HepG2 (cell line): ENCODE measurements around the gene MGA. TPM values are rescaled to one million over a fixed set of nuclear protein-coding genes. Genes with fewer than 3 reads are reported as not detected.

Source experiments
- ATAC-seq: fragments of 200-7000 bp; cut with Tn5 transposase; 3 replicates; pipeline ENCODE4 v1.9.1; 2020; ENCODE audit warnings: mild to moderate bottlenecking, moderate library complexity
- BruUV-seq: library from RNA; stranded (reverse); fragments of 400-500 nt; replicated peaks from 2 replicates; lab custom pipeline; 2021; lab: Mats Ljungman, UMichigan
- CTCF ChIA-PET: fragments of 300-600 bp; formaldehyde crosslinking; extraction: SDS; loops from one replicate; lab custom pipeline; 2021; ENCODE audit warnings: low total read pairs, inconsistent platforms, low intra/inter-chr PET ratio; lab: Yijun Ruan, JAX
- POLR2A ChIA-PET: fragments of 350-600 bp; sonication (Branson Sonifier 250); formaldehyde crosslinking; loops from one replicate; lab custom pipeline; 2020; ENCODE audit warnings: antibody characterized with exemption, inconsistent platforms; lab: Yijun Ruan, JAX
- DNase-seq: peaks from one replicate; pipeline ENCODE4 v3.0.0-alpha.2; 2015; ENCODE audit warnings: low spot score
- FAIRE-seq: peaks from 3 replicates; lab custom pipeline; 2011; peaks lifted over from hg19 to GRCh38; lab: Jason Lieb, UNC
- H2AFZ ChIP-seq: one replicate; pipeline ENCODE4 v1.6.1; 2011; ENCODE audit warnings: low read length, inconsistent platforms
- H3K27ac ChIP-seq: fragments of 300-600 bp; 3 replicates; pipeline ENCODE4 v1.8.0; 2011; ENCODE audit warnings: mixed run types, mild to moderate bottlenecking, mixed read lengths, low read length, inconsistent platforms; ENCODE audit not compliant: insufficient read depth; ENCODE audit errors: extremely low read length
- H3K27me3 ChIP-seq, 2 experiments: fragments of 200-600 bp in 1 of 2; 2 replicates in 1 of 2; 3 replicates in 1 of 2; pipeline versions ENCODE4 v1.6.0 to v1.8.0; 2011; ENCODE audit warnings: low read length in 2 of 2, mild to moderate bottlenecking in 2 of 2, moderate library complexity in 2 of 2, inconsistent platforms in 1 of 2; ENCODE audit not compliant: insufficient read depth in 2 of 2, control insufficient read depth in 1 of 2
- H3K36me3 ChIP-seq, 2 experiments: fragments of 200-600 bp in 1 of 2; replicated peaks in 1 of 2; 2 replicates in 1 of 2; 3 replicates in 1 of 2; pipeline versions ENCODE4 v1.5.1 to v1.8.0; 2011; ENCODE audit warnings: low read length in 2 of 2, inconsistent platforms in 1 of 2; ENCODE audit not compliant: insufficient read depth in 2 of 2, control insufficient read depth in 1 of 2
- H3K4me1 ChIP-seq: 2 replicates; pipeline ENCODE4 v1.5.1; 2012; ENCODE audit warnings: low read length, inconsistent platforms; ENCODE audit not compliant: insufficient read depth
- H3K4me2 ChIP-seq: 2 replicates; pipeline ENCODE4 v1.6.0; 2011; ENCODE audit warnings: low read depth, low read length, inconsistent platforms
- H3K4me3 ChIP-seq, 3 experiments: fragments of 200-600 bp in 1 of 3; sonication (generic), shearing (Covaris generic) in 1 of 3; replicated peaks in 1 of 3; 2 replicates each; pipeline ENCODE4 v1.5.1; 2011 to 2016; ENCODE audit warnings: low read length in 3 of 3, inconsistent platforms in 2 of 3, low read depth in 2 of 3, mild to moderate bottlenecking in 2 of 3, control low read depth in 1 of 3, mixed read lengths in 1 of 3; ENCODE audit not compliant: insufficient read depth in 1 of 3
- H3K79me2 ChIP-seq: one replicate; pipeline ENCODE4 v1.6.1; 2011; ENCODE audit warnings: low read length, inconsistent platforms; ENCODE audit not compliant: insufficient read depth
- H3K9ac ChIP-seq: 2 replicates; pipeline ENCODE4 v1.6.0; 2011; ENCODE audit warnings: mild to moderate bottlenecking, low read depth, low read length, inconsistent platforms; ENCODE audit not compliant: insufficient read depth
- H3K9me3 ChIP-seq: 2 replicates; pipeline ENCODE4 v1.5.1; 2012; ENCODE audit warnings: mild to moderate bottlenecking, low read length
- H4K20me1 ChIP-seq: 2 replicates; pipeline ENCODE4 v1.6.0; 2011; ENCODE audit warnings: inconsistent platforms, mild to moderate bottlenecking, low read length, moderate library complexity; ENCODE audit not compliant: insufficient read depth
- KDM5B ChIP-seq: sonication (generic); formaldehyde crosslinking; IDR thresholded peaks from 2 replicates; pipeline ENCODE4 v1.4.0; 2020; ENCODE audit warnings: missing genetic modification reagents, mild to moderate bottlenecking, borderline replicate concordance
- MED1 ChIP-seq: sonication (generic); formaldehyde crosslinking; IDR thresholded peaks from 2 replicates; pipeline ENCODE4 v1.4.0; 2020; ENCODE audit warnings: missing genetic modification reagents
- STAG1 ChIP-seq: sonication (generic); formaldehyde crosslinking; IDR thresholded peaks from 2 replicates; pipeline ENCODE4 v1.4.0; 2020; ENCODE audit warnings: missing genetic modification reagents
- ZNF878 ChIP-seq: sonication (generic); formaldehyde crosslinking; IDR thresholded peaks from 2 replicates; pipeline ENCODE4 v1.8.1; 2023; ENCODE audit warnings: mild to moderate bottlenecking, missing genetic modification reagents, moderate library complexity
- WGBS: methylation state at CpG from one replicate; pipeline ENCODE4 v1.1.6; 2017; ENCODE audit warnings: low lambda C conversion rate; 5-methylcytosine and 5-hydroxymethylcytosine counted together
- in situ Hi-C: cut with HindIII; loops from 2 replicates; pipeline ENCODE4 v1.10.0; 2017; ENCODE audit warnings: low pct_unique_long_range_greater_than_20kb; ENCODE audit not compliant: extremely low pct_ligation_motif_present
- intact Hi-C: fragments of 100-400 bp; cut with micrococcal nuclease; formaldehyde crosslinking; loops from one replicate; pipeline ENCODE4 v1.10.0; 2022; ENCODE audit not compliant: unreplicated experiment
- polyA plus RNA-seq, 8 experiments: library from polyadenylated mRNA; depleted of rRNA in 3 of 8; stranded (reverse) in 7 of 8; unstranded in 1 of 8; fragments of >200 nt; fragmentation: Illumina TruSeq in 4 of 8; extraction: Trizol in 4 of 8; gene quantifications; 2 replicates each; pipeline versions ENCODE4 v1.2.1 to v1.2.3, GENCODE V29; 2011 to 2016; ENCODE audit warnings: low read depth in 4 of 8, missing spikeins in 1 of 8, mixed read lengths in 1 of 8; ENCODE audit not compliant: insufficient read depth in 1 of 8
- total RNA-seq, 5 experiments: library from RNA; depleted of rRNA; stranded (reverse); fragments of >200 nt; fragmentation: Illumina TruSeq; extraction: Trizol; gene quantifications; 2 replicates each; pipeline ENCODE4 v1.2.3, GENCODE V29; 2016; ENCODE audit warnings: low read depth in 1 of 5
- TF ChIP-seq, protein P1 (sequence below): sonication (generic); formaldehyde crosslinking; IDR thresholded peaks from 2 replicates; pipeline ENCODE4 v1.5.0; 2020; ENCODE audit warnings: mild to moderate bottlenecking, missing genetic modification reagents, moderate library complexity

Gene MGA
- total and polyA plus RNA-seq, 2 of the 13 experiments (the other 11 are each of a cell fraction or from before 2014, with no cell fraction given), result 5.3 to 59.0 TPM

DNA sequence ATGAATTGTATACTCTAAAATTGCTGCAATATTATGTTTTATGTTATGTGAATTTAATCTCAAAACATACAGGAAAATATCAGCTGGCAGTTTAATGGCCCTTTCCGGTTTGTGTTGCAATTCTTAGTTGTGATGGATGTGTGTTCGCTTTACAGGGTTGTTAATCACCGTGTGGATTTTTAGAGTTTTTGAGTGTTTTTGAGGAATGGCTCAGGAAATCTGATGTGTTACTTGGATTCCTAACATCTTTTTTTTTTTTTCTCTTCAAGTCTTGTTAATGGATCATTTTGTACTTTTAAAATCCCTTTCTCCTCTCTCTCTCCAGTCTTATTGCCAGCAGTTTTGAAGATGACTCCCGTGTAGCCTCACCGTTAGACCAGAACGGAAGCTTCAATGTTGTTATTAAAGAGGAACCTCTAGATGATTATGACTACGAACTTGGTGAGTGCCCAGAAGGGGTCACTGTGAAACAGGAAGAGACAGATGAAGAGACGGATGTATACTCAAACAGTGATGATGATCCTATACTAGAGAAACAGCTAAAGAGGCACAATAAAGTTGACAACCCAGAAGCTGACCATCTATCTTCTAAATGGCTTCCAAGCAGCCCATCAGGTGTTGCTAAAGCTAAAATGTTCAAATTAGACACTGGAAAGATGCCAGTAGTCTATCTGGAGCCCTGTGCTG, 35.7 kb downstream of the MGA start:
- no peaks in the 10 kb centered on the region for H3K27me3 ChIP-seq
- CTCF ChIA-PET, result no interaction called here
- no peak overlapping the region for H2AFZ ChIP-seq
- peaks cover 18% of the 10 kb centered on the region for H3K4me1 ChIP-seq
- H3K9me3 ChIP-seq, result no peaks in the 10 kb centered on the region
- 87% methylated on average over 8 of the region's 8 CpGs for WGBS
- no peak overlapping the region for H3K4me2 ChIP-seq
- no peak overlapping the region for H3K4me3 ChIP-seq
- POLR2A ChIA-PET, result no interaction called here
- no peak overlapping the region for H3K9ac ChIP-seq
- peaks cover 3% of the 10 kb centered on the region; the same call in 1 of the 2 replicates for H4K20me1 ChIP-seq
- H3K79me2 ChIP-seq, result peaks cover 59% of the 10 kb centered on the region
- BruUV-seq, result no TSS peak
- intact Hi-C loops, result no loop called here
- no peak for FAIRE-seq
- TF ChIP-seq, protein P1, sequence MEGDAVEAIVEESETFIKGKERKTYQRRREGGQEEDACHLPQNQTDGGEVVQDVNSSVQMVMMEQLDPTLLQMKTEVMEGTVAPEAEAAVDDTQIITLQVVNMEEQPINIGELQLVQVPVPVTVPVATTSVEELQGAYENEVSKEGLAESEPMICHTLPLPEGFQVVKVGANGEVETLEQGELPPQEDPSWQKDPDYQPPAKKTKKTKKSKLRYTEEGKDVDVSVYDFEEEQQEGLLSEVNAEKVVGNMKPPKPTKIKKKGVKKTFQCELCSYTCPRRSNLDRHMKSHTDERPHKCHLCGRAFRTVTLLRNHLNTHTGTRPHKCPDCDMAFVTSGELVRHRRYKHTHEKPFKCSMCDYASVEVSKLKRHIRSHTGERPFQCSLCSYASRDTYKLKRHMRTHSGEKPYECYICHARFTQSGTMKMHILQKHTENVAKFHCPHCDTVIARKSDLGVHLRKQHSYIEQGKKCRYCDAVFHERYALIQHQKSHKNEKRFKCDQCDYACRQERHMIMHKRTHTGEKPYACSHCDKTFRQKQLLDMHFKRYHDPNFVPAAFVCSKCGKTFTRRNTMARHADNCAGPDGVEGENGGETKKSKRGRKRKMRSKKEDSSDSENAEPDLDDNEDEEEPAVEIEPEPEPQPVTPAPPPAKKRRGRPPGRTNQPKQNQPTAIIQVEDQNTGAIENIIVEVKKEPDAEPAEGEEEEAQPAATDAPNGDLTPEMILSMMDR (CRISPR knock-in tag), result peak; percentile 50
- TF ChIP-seq MED1 (CRISPR knock-in tag) (no peak), STAG1 (CRISPR knock-in tag) (peak; percentile 22; the same call in 1 of the 2 replicates)
- peaks cover 3 to 29% of the 10 kb centered on the region in 2 experiments; a peak in 4 of 5 replicates for H3K36me3 ChIP-seq
- peak; percentile 49; the same call in 2 of the 3 replicates for ATAC-seq
- no peak overlapping the region for H3K27ac ChIP-seq
- peak; percentile 18 for DNase-seq
- in situ Hi-C loops, result no loop called here

DNA sequence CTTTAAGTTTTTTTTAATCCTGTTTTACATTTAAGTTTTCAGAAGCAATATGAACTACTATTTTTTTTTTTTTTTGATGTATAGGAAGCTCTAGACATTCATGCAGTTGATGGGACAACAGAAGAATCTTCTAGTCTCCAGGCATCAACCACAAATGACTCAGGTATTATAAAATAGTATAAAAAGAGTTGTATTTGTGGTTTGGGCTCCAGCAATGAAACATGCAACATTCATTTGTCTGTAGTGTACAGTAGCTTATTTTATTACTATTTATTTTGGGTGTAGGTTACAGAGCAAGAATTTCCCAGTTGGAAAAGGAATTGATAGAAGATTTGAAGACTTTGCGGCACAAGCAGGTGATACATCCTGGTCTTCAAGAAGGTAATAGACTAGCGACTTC, 38.6 kb downstream of the MGA start:
- Histone ChIP-seq H3K9ac (no peak overlapping the region), H3K27ac (no peak overlapping the region), H3K4me2 (no peak overlapping the region), H4K20me1 (peaks cover 3% of the 10 kb centered on the region; the same call in 1 of the 2 replicates), H3K4me3 (no peak overlapping the region), H3K79me2 (peaks cover 40% of the 10 kb centered on the region), H3K36me3 (peaks cover 3 to 38% of the 10 kb centered on the region in 2 experiments; a peak in 4 of 5 replicates), H2AFZ (no peak overlapping the region), H3K27me3 (no peaks in the 10 kb centered on the region), H3K4me1 (peaks cover 6% of the 10 kb centered on the region; the same call in 1 of the 2 replicates), H3K9me3 (no peaks in the 10 kb centered on the region)
- WGBS, result 98% methylated on average over 2 of the region's 2 CpGs
- ATAC-seq, result no peak
- ChIA-PET POLR2A (no interaction called here), CTCF (no interaction called here)
- in situ Hi-C loops, result no loop called here
- no peak for TF ChIP-seq KDM5B (CRISPR knock-in tag)
- no peak for TF ChIP-seq ZNF878 (CRISPR knock-in tag)
- BruUV-seq, result no TSS peak
- DNase-seq, result no peak
- intact Hi-C loops, result no loop called here
- no peak for FAIRE-seq
